ENCODE results near the gene LMO7.

LMO7 gene

GRCh38 chr13:75797719-75798118 lies 161.6 kb downstream of the LMO7 start:
- TF ChIP-seq TAF1 (IDR thresholded peaks at IDR 0.05; ENCODE audit: borderline replicate concordance, low read depth, low read length) (no peak), POLR2AphosphoS5 (IDR thresholded peaks at IDR 0.05; ENCODE audit: low read depth, low read length) (no peak)
- no peak for DNase-seq (ENCODE audit: insufficient read length)
- FAIRE-seq = no peak

- TF ChIP-seq TAF1 (IDR thresholded peaks at IDR 0.05; ENCODE audit: borderline replicate concordance, low read depth, low read length) (no peak), POLR2AphosphoS5 (IDR thresholded peaks at IDR 0.05; ENCODE audit: low read depth, low read length) (no peak), POLR2A (IDR thresholded peaks at IDR 0.05; ENCODE audit: low read depth, low read length) (no peak)
- FAIRE-seq (peak; percentile 51), DNase-seq (ENCODE audit: insufficient read length) (no peak)
These were observed 162.5 kb downstream of the LMO7 start for GRCh38 chr13:75798353-75799255.

- TF ChIP-seq POLR2A (IDR thresholded peaks at IDR 0.05; ENCODE audit: low read depth, low read length) = no peak
- TF ChIP-seq POLR2AphosphoS5 (IDR thresholded peaks at IDR 0.05; ENCODE audit: low read depth, low read length) = no peak
- TF ChIP-seq TAF1 (IDR thresholded peaks at IDR 0.05; ENCODE audit: borderline replicate concordance, low read depth, low read length) = no peak
- FAIRE-seq (no peak), DNase-seq (ENCODE audit: insufficient read length) (no peak)
These were observed 164.4 kb downstream of the LMO7 start for GRCh38 chr13:75800545-75800944.

- FAIRE-seq (no peak), DNase-seq (ENCODE audit: insufficient read length) (no peak)
- TF ChIP-seq POLR2A (IDR thresholded peaks at IDR 0.05; ENCODE audit: low read depth, low read length) (no peak), TAF1 (IDR thresholded peaks at IDR 0.05; ENCODE audit: borderline replicate concordance, low read depth, low read length) (no peak), POLR2AphosphoS5 (IDR thresholded peaks at IDR 0.05; ENCODE audit: low read depth, low read length) (no peak)
These were observed 165.3 kb downstream of the LMO7 start for GRCh38 chr13:75801388-75801945.

- TF ChIP-seq POLR2A (IDR thresholded peaks at IDR 0.05; ENCODE audit: low read depth, low read length) (no peak), TAF1 (IDR thresholded peaks at IDR 0.05; ENCODE audit: borderline replicate concordance, low read depth, low read length) (no peak), POLR2AphosphoS5 (IDR thresholded peaks at IDR 0.05; ENCODE audit: low read depth, low read length) (no peak)
- DNase-seq (ENCODE audit: insufficient read length) (no peak), FAIRE-seq (no peak)
These were observed 166.0 kb downstream of the LMO7 start for GRCh38 chr13:75802161-75802560.

GRCh38 chr13:75803164-75803611 lies 167.1 kb downstream of the LMO7 start:
- peak; percentile 50 for FAIRE-seq
- no peak for DNase-seq (ENCODE audit: insufficient read length)
- TF ChIP-seq TAF1 (IDR thresholded peaks at IDR 0.05; ENCODE audit: borderline replicate concordance, low read depth, low read length) = no peak
- TF ChIP-seq POLR2AphosphoS5 (IDR thresholded peaks at IDR 0.05; ENCODE audit: low read depth, low read length) = no peak
- TF ChIP-seq POLR2A (IDR thresholded peaks at IDR 0.05; ENCODE audit: low read depth, low read length) = no peak

GRCh38 chr13:75804054-75804453 lies 167.9 kb downstream of the LMO7 start:
- no peak for DNase-seq (ENCODE audit: insufficient read length)
- no peak for TF ChIP-seq POLR2A (IDR thresholded peaks at IDR 0.05; ENCODE audit: low read depth, low read length)
- TF ChIP-seq POLR2AphosphoS5 (IDR thresholded peaks at IDR 0.05; ENCODE audit: low read depth, low read length) = no peak
- no peak for TF ChIP-seq TAF1 (IDR thresholded peaks at IDR 0.05; ENCODE audit: borderline replicate concordance, low read depth, low read length)
- no peak for FAIRE-seq

GRCh38 chr13:75804605-75805004 lies 168.5 kb downstream of the LMO7 start:
- FAIRE-seq = no peak

GRCh38 chr13:75806117-75806516 lies 170.0 kb downstream of the LMO7 start:
- FAIRE-seq (no peak), DNase-seq (ENCODE audit: insufficient read length) (no peak)
- TF ChIP-seq POLR2A (IDR thresholded peaks at IDR 0.05; ENCODE audit: low read depth, low read length) = no peak
- TF ChIP-seq TAF1 (IDR thresholded peaks at IDR 0.05; ENCODE audit: borderline replicate concordance, low read depth, low read length) = no peak
- TF ChIP-seq POLR2AphosphoS5 (IDR thresholded peaks at IDR 0.05; ENCODE audit: low read depth, low read length) = no peak

More at GRCh38 chr13:75804605-75805004, 168.5 kb downstream of the LMO7 start:
- no peak for DNase-seq (ENCODE audit: insufficient read length)
- TF ChIP-seq TAF1 (IDR thresholded peaks at IDR 0.05; ENCODE audit: borderline replicate concordance, low read depth, low read length) = no peak

- FAIRE-seq = no peak
- no peak for DNase-seq (ENCODE audit: insufficient read length)
- no peak for TF ChIP-seq POLR2A (IDR thresholded peaks at IDR 0.05; ENCODE audit: low read depth, low read length)
These were observed 175.2 kb downstream of the LMO7 start for GRCh38 chr13:75811361-75811760.

GRCh38 chr13:75811841-75812240 lies 175.7 kb downstream of the LMO7 start:
- TF ChIP-seq POLR2AphosphoS5 (IDR thresholded peaks at IDR 0.05; ENCODE audit: low read depth, low read length) (no peak), POLR2A (IDR thresholded peaks at IDR 0.05; ENCODE audit: low read depth, low read length) (no peak), TAF1 (IDR thresholded peaks at IDR 0.05; ENCODE audit: borderline replicate concordance, low read depth, low read length) (no peak)
- no peak for DNase-seq (ENCODE audit: insufficient read length)
- FAIRE-seq = no peak

- TF ChIP-seq POLR2A (IDR thresholded peaks at IDR 0.05; ENCODE audit: low read depth, low read length) (no peak), TAF1 (IDR thresholded peaks at IDR 0.05; ENCODE audit: borderline replicate concordance, low read depth, low read length) (no peak), POLR2AphosphoS5 (IDR thresholded peaks at IDR 0.05; ENCODE audit: low read depth, low read length) (no peak)
- FAIRE-seq (no peak), DNase-seq (ENCODE audit: insufficient read length) (no peak)
These were observed 176.6 kb downstream of the LMO7 start for GRCh38 chr13:75812751-75813181.

All from GM12892 (cell line).